GDM1 (cell line): ENCODE results near the gene ADGRG3.
"Not testable (repeated sequence)": the region's sequence is repeated elsewhere in the genome, so short reads cannot be mapped to it uniquely, and the experiment has no call there.

Experiments
- DNase-seq: peaks from one replicate; lab custom pipeline; 2025; lab: John Stamatoyannopoulos, UW

The ADGRG3 gene

GRCh38 chr16:57663917-57664661 is 4.0 kb upstream of the ADGRG3 start:
- DNase-seq = no peak

- no peak for DNase-seq
Observed at GRCh38 chr16:57664662-57665025, 3.5 kb upstream of the ADGRG3 start.

GRCh38 chr16:57665541-57665940 is 2.6 kb upstream of the ADGRG3 start:
- no peak for DNase-seq

- DNase-seq = no peak
Observed at GRCh38 chr16:57666353-57667047, 1.6 kb upstream of the ADGRG3 start.

- DNase-seq = no peak
Observed at GRCh38 chr16:57667048-57667525, 1.0 kb upstream of the ADGRG3 start.

- no peak for DNase-seq
Observed at GRCh38 chr16:57667526-57668262, 412 bp upstream of the ADGRG3 start.

GRCh38 chr16:57668630-57669475 is 747 bp downstream of the ADGRG3 start:
- DNase-seq = no peak

- DNase-seq = no peak
Observed at GRCh38 chr16:57669476-57670162, 1.5 kb downstream of the ADGRG3 start.

GRCh38 chr16:57670196-57670595 is 2.1 kb downstream of the ADGRG3 start:
- DNase-seq = no peak

GRCh38 chr16:57671451-57671850 is 3.3 kb downstream of the ADGRG3 start:
- not testable (repeated sequence) for DNase-seq

GRCh38 chr16:57672416-57672815 is 4.3 kb downstream of the ADGRG3 start:
- no peak for DNase-seq

GRCh38 chr16:57672824-57673223 is 4.7 kb downstream of the ADGRG3 start:
- DNase-seq = no peak

- DNase-seq = no peak
Observed at GRCh38 chr16:57675741-57676551, 7.8 kb downstream of the ADGRG3 start.

GRCh38 chr16:57676553-57677085 is 8.5 kb downstream of the ADGRG3 start:
- DNase-seq = no peak

GRCh38 chr16:57677622-57678369 is 9.7 kb downstream of the ADGRG3 start:
- no peak for DNase-seq

GRCh38 chr16:57679016-57679415 is 10.9 kb downstream of the ADGRG3 start:
- no peak for DNase-seq

- no peak for DNase-seq
Observed at GRCh38 chr16:57679767-57680482, 11.8 kb downstream of the ADGRG3 start.

GRCh38 chr16:57680842-57681375 is 12.8 kb downstream of the ADGRG3 start:
- DNase-seq = no peak
